ENCODE measurements around the gene XBP1. TPM values are rescaled to one million over a fixed set of nuclear protein-coding genes. Genes with fewer than 3 reads are reported as not detected.

Gene XBP1
- total RNA-seq, 3 donors from 2014 or later, result 156 to 1,772 (median 1,383) TPM

- Histone ChIP-seq H3K4me3 (peak overlapping the region; percentile 64 to 100 (median 92)), H3K36me3 (peaks cover 6% of the 10 kb centered on the region), H3K9me3 (no peaks in the 10 kb centered on the region), H3K27me3 (no peaks in the 10 kb centered on the region), H3K27ac (peak overlapping the region; percentile 97 to 100), H3K4me1 (no peaks in the 10 kb centered on the region)
- intact Hi-C loops (cut with DNase I; ENCODE audit: low total_unique reads), result no loop called here
- DNase-seq (ENCODE audit: low spot score in 2 of 2), result peak; percentile 40 to 61
- TF ChIP-seq POLR2AphosphoS5 (IDR thresholded peaks at IDR 0.05), result peak in 2 of 3 donors; percentile 5 to 72
- no peak for TF ChIP-seq POLR2A (IDR thresholded peaks at IDR 0.05)
- no peak for TF ChIP-seq CTCF (IDR thresholded peaks at IDR 0.05)
Observed at GRCh38 chr22:28799606-28800307, 612 bp downstream of the XBP1 start.

- TF ChIP-seq CTCF (IDR thresholded peaks at IDR 0.05) (no peak), POLR2A (IDR thresholded peaks at IDR 0.05) (peak; percentile 81), POLR2AphosphoS5 (IDR thresholded peaks at IDR 0.05) (peak; percentile 44 to 92 (median 77))
- peak overlapping the region; percentile 97 to 100 for H3K27ac ChIP-seq
Observed at GRCh38 chr22:28798810-28799605, 1.4 kb downstream of the XBP1 start.

GRCh38 chr22:28795932-28796856 is 4.2 kb downstream of the XBP1 start:
- Histone ChIP-seq H3K9me3 (no peaks in the 10 kb centered on the region), H3K4me1 (no peaks in the 10 kb centered on the region), H3K27me3 (no peaks in the 10 kb centered on the region), H3K27ac (peak overlapping the region; percentile 45 to 97), H3K36me3 (peaks cover 6% of the 10 kb centered on the region), H3K4me3 (peak overlapping the region in 2 of 3 donors; percentile 64 to 92)
- TF ChIP-seq CTCF (IDR thresholded peaks at IDR 0.05) (no peak), POLR2AphosphoS5 (IDR thresholded peaks at IDR 0.05) (no peak), POLR2A (IDR thresholded peaks at IDR 0.05) (no peak)
- DNase-seq (ENCODE audit: low spot score in 2 of 2), result no peak
- intact Hi-C loops (cut with DNase I; ENCODE audit: low total_unique reads), result no loop called here

More at GRCh38 chr22:28798810-28799605, 1.4 kb downstream of the XBP1 start:
- Histone ChIP-seq H3K27me3 (no peaks in the 10 kb centered on the region), H3K4me1 (no peaks in the 10 kb centered on the region), H3K4me3 (peak overlapping the region; percentile 64 to 100 (median 92)), H3K9me3 (no peaks in the 10 kb centered on the region), H3K36me3 (peaks cover 6% of the 10 kb centered on the region)
- intact Hi-C loops (cut with DNase I; ENCODE audit: low total_unique reads), result no loop called here
- peak in 1 of 2 donors; percentile 71 for DNase-seq (ENCODE audit: low spot score in 2 of 2)

DNA sequence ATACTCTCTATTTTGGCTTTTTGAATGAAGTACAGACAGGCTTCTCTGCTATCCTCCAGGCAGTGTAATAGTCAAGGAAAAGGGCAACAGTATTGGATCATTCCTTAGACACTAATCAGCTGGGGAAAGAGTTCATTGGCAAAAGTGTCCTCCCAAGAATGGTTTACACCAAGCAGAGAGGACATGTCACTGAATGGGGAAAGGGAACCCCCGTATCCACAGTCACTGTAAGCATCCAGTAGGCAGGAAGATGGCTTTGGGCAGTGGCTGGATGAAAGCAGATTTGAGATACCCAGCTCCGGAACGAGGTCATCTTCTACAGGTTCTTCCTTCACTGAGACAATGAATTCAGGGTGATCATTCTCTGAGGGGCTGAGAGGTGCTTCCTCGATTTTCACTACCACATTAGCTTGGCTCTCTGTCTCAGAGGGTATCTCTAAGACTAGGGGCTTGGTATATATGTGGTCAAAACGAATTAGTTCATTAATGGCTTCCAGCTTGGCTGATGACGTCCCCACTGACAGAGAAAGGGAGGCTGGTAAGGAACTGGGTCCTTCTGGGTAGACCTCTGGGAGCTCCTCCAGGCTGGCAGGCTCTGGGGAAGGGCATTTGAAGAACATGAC is 5.2 kb downstream of the XBP1 start:
- Histone ChIP-seq H3K4me1 (no peaks in the 10 kb centered on the region), H3K9me3 (no peaks in the 10 kb centered on the region), H3K27ac (peak overlapping the region; percentile 20 to 45), H3K36me3 (peaks cover 6% of the 10 kb centered on the region), H3K27me3 (no peaks in the 10 kb centered on the region), H3K4me3 (peak overlapping the region in 2 of 3 donors; percentile 13 to 92)
- TF ChIP-seq CTCF (IDR thresholded peaks at IDR 0.05) (no peak), POLR2A (IDR thresholded peaks at IDR 0.05) (no peak), POLR2AphosphoS5 (IDR thresholded peaks at IDR 0.05) (no peak)
- intact Hi-C loops (cut with DNase I; ENCODE audit: low total_unique reads), result no loop called here
- no peak for DNase-seq (ENCODE audit: low spot score in 2 of 2)
